Body of pancreas (tissue), 4 donors: ENCODE results near the gene SFXN5. TPM values are rescaled to one million over a fixed set of nuclear protein-coding genes. Genes with fewer than 3 reads are reported as not detected.

Experiments
- ATAC-seq: fragments of 150-250 bp; one replicate; pipeline ENCODE4 v1.9.1; 2016
- DNase-seq, 4 donors: peaks; one replicate each; pipeline ENCODE4 v3.0.0-alpha.2; 2019
- H3K27ac ChIP-seq, 4 donors: fragments of 200-600 bp; sonication (generic); 1 replicate in 3 of 4; 2 replicates in 1 of 4; pipeline versions ENCODE4 v1.5.1 to v1.6.1; 2016 to 2019; ENCODE audit warnings: mild to moderate bottlenecking in 1 of 4, mixed read lengths in 1 of 4, moderate library complexity in 1 of 4
- H3K27me3 ChIP-seq, 2 donors: fragments of 200-600 bp; sonication (generic); one replicate each; pipeline ENCODE4 v1.6.0; 2016; ENCODE audit warnings: mild to moderate bottlenecking in 1 of 2
- H3K36me3 ChIP-seq, 2 donors: fragments of 200-600 bp; sonication (generic); replicated peaks in 1 of 2; 2 replicates each; pipeline ENCODE4 v1.5.1; 2016; ENCODE audit warnings: low read depth in 2 of 2; ENCODE audit not compliant: insufficient read depth in 1 of 2
- H3K4me1 ChIP-seq: fragments of 200-600 bp; sonication (generic); one replicate; pipeline ENCODE4 v1.6.0; 2016
- H3K4me3 ChIP-seq, 2 donors: fragments of 200-600 bp; sonication (generic); 1 replicate in 1 of 2; 2 replicates in 1 of 2; pipeline ENCODE4 v1.5.1; 2016 to 2019
- H3K9me3 ChIP-seq, 3 donors: fragments of 200-600 bp; sonication (generic); 1 replicate in 2 of 3; 2 replicates in 1 of 3; pipeline ENCODE4 v1.5.1; 2016
- POLR2A ChIP-seq, 3 donors: fragments of 450-650 bp; IDR thresholded peaks; one replicate each; pipeline ENCODE4 v1.6.1; 2016; ENCODE audit warnings: antibody characterized with exemption in 3 of 3, mild to moderate bottlenecking in 2 of 3
- WGBS, 2 donors: methylation state at CpG; one replicate each; pipeline ENCODE4 v1.1.5; 2017; 5-methylcytosine and 5-hydroxymethylcytosine counted together
- intact Hi-C: fragments of 100-400 bp; cut with DNase I; formaldehyde crosslinking; loops from one replicate; pipeline ENCODE4 v1.15.1; 2023
- total RNA-seq, 2 donors: library from RNA; depleted of rRNA; stranded (reverse); fragments of >200 nt; gene quantifications; one replicate each; pipeline ENCODE4 v1.1.0, GENCODE V29; 2016
- TF ChIP-seq, protein P1 (sequence below), 7 experiments: fragments of 450-650 bp in 4 of 7; fragments of 200-600 bp in 3 of 7; sonication (generic) in 3 of 7; IDR thresholded peaks; one replicate each; pipeline ENCODE4 v1.5.1; 2016 to 2019; ENCODE audit warnings: antibody characterized with exemption in 7 of 7

SFXN5 gene
- total RNA-seq, 2 donors from 2014 or later = 4.3 to 5.4 TPM

DNA sequence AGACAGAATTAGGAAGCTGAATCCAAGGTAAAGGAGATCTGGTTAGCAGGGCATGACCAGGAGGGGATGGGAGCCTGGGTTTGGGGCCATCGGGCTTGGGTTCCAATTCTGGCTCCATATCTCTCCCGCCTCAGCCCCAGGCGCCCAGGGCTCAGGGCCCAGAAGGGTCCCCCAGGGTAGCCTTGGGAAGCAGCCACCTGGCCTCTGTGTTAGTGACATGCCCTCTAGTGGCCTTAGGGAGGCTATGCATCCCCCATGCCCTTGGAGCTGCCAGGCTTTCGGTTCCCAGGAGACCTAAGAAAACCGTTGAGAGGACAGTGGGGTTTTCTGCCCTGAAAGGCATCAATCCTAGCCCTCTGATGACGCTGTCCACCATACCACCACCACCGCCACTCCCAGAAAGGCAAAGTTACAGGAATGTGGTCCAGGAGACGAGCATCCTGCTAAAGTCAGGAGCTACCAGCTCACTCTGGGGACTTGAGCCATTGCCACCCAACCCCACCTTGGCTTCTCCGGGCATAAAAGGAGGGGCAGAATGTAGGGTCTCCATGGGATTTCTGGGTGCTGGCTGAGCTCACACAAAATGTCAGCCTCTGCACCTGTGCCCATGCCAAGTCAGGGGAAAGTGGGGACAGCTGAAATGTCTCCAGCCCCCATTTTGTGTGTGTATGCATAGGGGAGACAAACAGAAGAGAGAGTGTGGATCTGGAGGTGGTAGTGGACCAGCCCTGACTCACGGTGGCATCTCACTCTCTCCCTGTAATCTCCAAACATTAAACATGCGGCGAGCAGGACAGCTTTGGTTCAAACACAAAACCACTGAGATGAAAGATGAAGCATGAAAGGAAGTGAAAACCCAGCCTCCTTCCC lies 97.7 kb downstream of the SFXN5 start:
- H3K27me3 ChIP-seq = no peaks in the 10 kb centered on the region
- ATAC-seq (peak; percentile 81), DNase-seq (peak; percentile 59 to 71 (median 66))
- H3K4me3 ChIP-seq = no peak overlapping the region
- TF ChIP-seq POLR2A (IDR thresholded peaks at IDR 0.05) = no peak
- TF ChIP-seq, protein P1, sequence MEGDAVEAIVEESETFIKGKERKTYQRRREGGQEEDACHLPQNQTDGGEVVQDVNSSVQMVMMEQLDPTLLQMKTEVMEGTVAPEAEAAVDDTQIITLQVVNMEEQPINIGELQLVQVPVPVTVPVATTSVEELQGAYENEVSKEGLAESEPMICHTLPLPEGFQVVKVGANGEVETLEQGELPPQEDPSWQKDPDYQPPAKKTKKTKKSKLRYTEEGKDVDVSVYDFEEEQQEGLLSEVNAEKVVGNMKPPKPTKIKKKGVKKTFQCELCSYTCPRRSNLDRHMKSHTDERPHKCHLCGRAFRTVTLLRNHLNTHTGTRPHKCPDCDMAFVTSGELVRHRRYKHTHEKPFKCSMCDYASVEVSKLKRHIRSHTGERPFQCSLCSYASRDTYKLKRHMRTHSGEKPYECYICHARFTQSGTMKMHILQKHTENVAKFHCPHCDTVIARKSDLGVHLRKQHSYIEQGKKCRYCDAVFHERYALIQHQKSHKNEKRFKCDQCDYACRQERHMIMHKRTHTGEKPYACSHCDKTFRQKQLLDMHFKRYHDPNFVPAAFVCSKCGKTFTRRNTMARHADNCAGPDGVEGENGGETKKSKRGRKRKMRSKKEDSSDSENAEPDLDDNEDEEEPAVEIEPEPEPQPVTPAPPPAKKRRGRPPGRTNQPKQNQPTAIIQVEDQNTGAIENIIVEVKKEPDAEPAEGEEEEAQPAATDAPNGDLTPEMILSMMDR (IDR thresholded peaks at IDR 0.05) = peak; percentile 72 to 81 (median 76)
- intact Hi-C loops = loop anchor here (5.0 kb wide), 1 partner anchor 82 kb away; no protein-coding TSS in a partner anchor
- H3K4me1 ChIP-seq = peaks cover 4% of the 10 kb centered on the region
- H3K9me3 ChIP-seq = no peaks in the 10 kb centered on the region
- H3K36me3 ChIP-seq = no peaks in the 10 kb centered on the region
- no peak overlapping the region for H3K27ac ChIP-seq
- 29 to 43% methylated on average over 7 to 12 of the region's 12 CpGs for WGBS, 2 donors

DNA sequence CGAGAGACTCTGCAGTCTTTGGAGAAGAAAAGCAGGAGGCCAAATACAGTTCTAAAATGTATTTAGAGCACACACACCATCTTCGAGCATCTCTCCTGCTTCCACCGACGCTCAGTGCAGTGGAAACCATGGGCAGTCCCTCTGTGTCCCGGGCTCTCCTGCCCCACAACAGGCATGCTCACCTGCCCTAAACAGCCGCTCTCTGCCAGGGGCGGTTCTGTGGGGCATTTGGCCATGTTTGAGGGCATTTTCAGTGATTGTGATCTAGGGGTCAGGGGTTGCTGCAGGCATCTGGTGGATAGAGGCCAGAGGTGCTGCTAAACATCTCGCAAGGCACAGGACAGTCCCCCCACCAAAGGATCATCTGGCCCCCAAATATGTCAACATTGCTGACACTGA lies 98.4 kb downstream of the SFXN5 start:
- H3K36me3 ChIP-seq = no peaks in the 10 kb centered on the region
- TF ChIP-seq, protein P1 (IDR thresholded peaks at IDR 0.05) = no peak
- no peak for TF ChIP-seq POLR2A (IDR thresholded peaks at IDR 0.05)
- ATAC-seq (no peak), DNase-seq (no peak)
- no peak overlapping the region for H3K27ac ChIP-seq
- intact Hi-C loops = loop anchor here (5.0 kb wide), 1 partner anchor 81 kb away; no protein-coding TSS in a partner anchor
- H3K27me3 ChIP-seq = no peaks in the 10 kb centered on the region
- no peak overlapping the region for H3K4me3 ChIP-seq
- no peaks in the 10 kb centered on the region for H3K9me3 ChIP-seq
- H3K4me1 ChIP-seq = peaks cover 4% of the 10 kb centered on the region
- 76 to 81% methylated on average over 5 to 8 of the region's 8 CpGs for WGBS, 2 donors

- no peaks in the 10 kb centered on the region for H3K27me3 ChIP-seq
- WGBS, 2 donors = 89 to 90% methylated on average over 12 of the region's 12 CpGs
- H3K9me3 ChIP-seq = no peaks in the 10 kb centered on the region
- no peak overlapping the region for H3K4me3 ChIP-seq
- intact Hi-C loops = loop anchor here (5.0 kb wide), 1 partner anchor 80 kb away; no protein-coding TSS in a partner anchor
- no peak for TF ChIP-seq POLR2A (IDR thresholded peaks at IDR 0.05)
- TF ChIP-seq, protein P1 (IDR thresholded peaks at IDR 0.05) = no peak
- H3K27ac ChIP-seq = no peak overlapping the region
- H3K4me1 ChIP-seq = peaks cover 4% of the 10 kb centered on the region
- DNase-seq (no peak), ATAC-seq (no peak)
- H3K36me3 ChIP-seq = no peaks in the 10 kb centered on the region
These were observed 99.0 kb downstream of the SFXN5 start for GRCh38 chr2:72972352-72973136.

DNA sequence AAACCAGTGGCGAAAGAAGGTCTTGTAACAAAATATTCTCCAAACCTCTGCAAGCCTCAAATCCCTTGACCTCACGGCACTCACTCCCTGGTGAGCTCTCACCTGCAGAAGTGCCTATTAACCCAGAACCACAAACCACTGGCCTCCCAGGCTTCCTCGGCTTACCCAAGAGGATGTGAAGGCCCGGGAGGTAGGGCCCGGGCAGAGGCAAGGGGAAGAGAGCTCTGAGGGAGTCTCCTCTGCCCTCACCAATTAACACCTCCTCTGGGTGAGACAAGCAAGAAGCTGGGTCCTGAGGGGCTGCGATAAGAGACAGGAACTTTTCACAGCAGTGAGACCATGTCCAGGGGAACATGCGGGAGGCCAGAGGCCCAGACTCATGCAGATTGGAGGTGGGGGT lies 100.5 kb downstream of the SFXN5 start:
- TF ChIP-seq POLR2A (IDR thresholded peaks at IDR 0.05) = no peak
- TF ChIP-seq, protein P1 (IDR thresholded peaks at IDR 0.05) = no peak
- no peaks in the 10 kb centered on the region for H3K27me3 ChIP-seq
- 91 to 95% methylated on average over 6 to 7 of the region's 7 CpGs for WGBS, 2 donors
- ATAC-seq = no peak
- no peaks in the 10 kb centered on the region for H3K9me3 ChIP-seq
- no peak overlapping the region for H3K4me3 ChIP-seq
- H3K4me1 ChIP-seq = peaks cover 4% of the 10 kb centered on the region
- H3K27ac ChIP-seq = no peak overlapping the region
- no peak for DNase-seq
- intact Hi-C loops = loop anchor here (5.0 kb wide), 1 partner anchor 79 kb away; no protein-coding TSS in a partner anchor
- no peaks in the 10 kb centered on the region for H3K36me3 ChIP-seq
